GM18951 (cell line): ENCODE measurements around the gene RXFP1.

Experiments used
- POLR2A ChIP-seq: IDR thresholded peaks from 4 replicates; pipeline ENCODE4 v1.6.1; 2011; ENCODE audit warnings: mild to moderate bottlenecking; ENCODE audit not compliant: insufficient read length, insufficient read depth; ENCODE audit errors: extremely low read depth
- in situ Hi-C: fragments of 300-500 bp; cut with MboI; formaldehyde crosslinking; loops from one replicate; pipeline ENCODE4 v1.12.0; 2022; ENCODE audit warnings: low sequenced_read_pairs, mixed read lengths, inconsistent platforms; ENCODE audit not compliant: unreplicated experiment

The RXFP1 gene

GRCh38 chr4:158571736-158572135, 50.1 kb downstream of the RXFP1 start:
- in situ Hi-C loops = no loop called here
- TF ChIP-seq POLR2A = no peak

- TF ChIP-seq POLR2A = no peak
- in situ Hi-C loops = no loop called here
These were observed 50.9 kb downstream of the RXFP1 start for GRCh38 chr4:158572608-158573007.

- in situ Hi-C loops = no loop called here
- no peak for TF ChIP-seq POLR2A
These were observed 56.8 kb downstream of the RXFP1 start for GRCh38 chr4:158578476-158578875.

DNA sequence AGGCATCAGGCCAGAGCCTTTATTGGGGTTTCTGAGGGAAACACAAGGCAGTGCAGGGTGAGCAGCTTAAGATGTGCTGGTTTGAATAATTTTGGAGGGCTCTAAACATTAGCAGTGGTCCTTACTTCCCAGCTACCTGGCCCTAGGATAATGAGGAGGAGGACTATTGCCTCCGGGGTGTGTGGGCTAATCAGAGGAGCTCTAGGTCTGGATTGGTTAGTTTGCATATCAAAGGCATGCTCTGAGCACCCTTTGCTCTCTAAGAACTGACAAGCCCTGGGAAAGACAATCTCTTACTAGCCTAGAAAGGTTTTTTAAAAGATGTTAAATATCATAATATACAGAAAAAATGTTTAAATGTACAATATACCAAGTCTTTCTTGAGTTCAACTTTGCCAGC, 58.4 kb downstream of the RXFP1 start:
- no peak for TF ChIP-seq POLR2A
- in situ Hi-C loops = no loop called here

DNA sequence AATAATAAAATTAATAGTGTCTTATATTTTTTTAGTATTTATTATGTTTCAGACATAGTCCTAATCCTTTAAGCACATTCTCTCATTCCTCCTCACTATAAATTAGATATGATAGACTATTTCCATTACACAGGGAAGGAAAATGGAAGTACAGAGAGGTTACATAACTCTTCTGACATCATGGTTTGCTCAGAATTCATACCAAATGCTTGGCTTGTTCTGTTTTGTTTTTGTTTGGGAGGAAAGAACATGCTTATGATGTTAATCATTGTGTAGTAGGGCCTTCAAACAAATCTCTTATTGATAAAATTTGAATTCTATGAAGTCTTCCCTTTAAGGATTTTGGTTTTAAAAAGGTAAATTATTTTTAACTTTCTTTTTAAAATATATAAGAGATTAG, 59.5 kb downstream of the RXFP1 start:
- in situ Hi-C loops = no loop called here
- TF ChIP-seq POLR2A = no peak

GRCh38 chr4:158586881-158587280, 65.2 kb downstream of the RXFP1 start:
- TF ChIP-seq POLR2A = no peak
- in situ Hi-C loops = no loop called here

GRCh38 chr4:158588285-158588684, 66.6 kb downstream of the RXFP1 start:
- in situ Hi-C loops = no loop called here
- TF ChIP-seq POLR2A = no peak

GRCh38 chr4:158588777-158589176, 67.1 kb downstream of the RXFP1 start:
- no peak for TF ChIP-seq POLR2A
- in situ Hi-C loops = no loop called here

- in situ Hi-C loops = no loop called here
- TF ChIP-seq POLR2A = no peak
These were observed 68.6 kb downstream of the RXFP1 start for GRCh38 chr4:158590306-158590705.

GRCh38 chr4:158590824-158591223, 69.1 kb downstream of the RXFP1 start:
- TF ChIP-seq POLR2A = no peak
- in situ Hi-C loops = no loop called here

DNA sequence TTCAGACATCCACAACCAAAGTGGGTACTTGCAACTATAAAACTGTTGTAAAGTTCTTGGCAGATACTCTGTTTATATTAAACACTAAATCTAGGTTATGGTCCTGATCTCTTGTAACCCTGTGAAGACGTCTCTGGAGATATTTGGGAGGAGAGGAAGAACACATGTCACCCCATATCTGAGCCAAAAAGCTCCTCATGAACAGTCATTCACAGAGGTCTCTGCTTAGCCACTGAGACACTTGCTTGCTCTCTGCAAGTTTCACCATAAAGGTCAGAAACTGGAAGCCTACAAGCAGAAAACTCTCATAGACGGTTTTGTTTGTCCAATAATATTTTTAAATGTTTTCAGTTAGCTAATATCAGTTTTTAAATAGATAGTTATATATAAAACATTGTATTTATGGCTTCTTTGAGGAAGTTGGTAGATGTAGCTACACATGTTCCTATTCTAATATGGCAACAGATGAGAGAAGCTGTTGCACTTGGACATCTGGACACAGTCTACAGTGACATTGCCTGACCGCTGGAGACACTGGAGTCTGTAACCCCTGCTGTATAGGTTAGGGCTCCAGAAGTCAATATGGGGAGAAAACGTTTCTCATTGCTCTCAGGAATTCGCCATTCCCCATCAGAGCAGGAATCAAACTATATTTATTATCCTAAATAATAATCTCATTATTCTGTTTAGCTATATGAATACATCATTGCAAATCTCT, 76.4 kb downstream of the RXFP1 start:
- in situ Hi-C loops = no loop called here
- no peak for TF ChIP-seq POLR2A

DNA sequence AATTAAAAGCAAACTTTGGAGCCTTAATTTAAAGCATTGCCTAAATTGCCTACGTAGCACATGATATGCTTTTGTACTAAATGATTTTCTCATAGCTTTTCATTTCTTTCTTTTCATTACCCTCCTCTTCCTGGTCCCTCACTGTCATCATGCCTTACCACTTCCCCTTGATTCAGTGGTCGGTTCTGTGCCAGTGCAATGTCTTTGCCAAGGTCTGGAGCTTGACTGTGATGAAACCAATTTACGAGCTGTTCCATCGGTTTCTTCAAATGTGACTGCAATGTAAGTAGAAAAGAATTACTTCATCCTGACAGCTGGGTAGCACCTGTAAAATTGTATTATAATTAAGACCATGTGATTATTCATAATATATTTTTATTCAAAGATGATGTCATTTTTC, 77.5 kb downstream of the RXFP1 start:
- no peak for TF ChIP-seq POLR2A
- in situ Hi-C loops = no loop called here

DNA sequence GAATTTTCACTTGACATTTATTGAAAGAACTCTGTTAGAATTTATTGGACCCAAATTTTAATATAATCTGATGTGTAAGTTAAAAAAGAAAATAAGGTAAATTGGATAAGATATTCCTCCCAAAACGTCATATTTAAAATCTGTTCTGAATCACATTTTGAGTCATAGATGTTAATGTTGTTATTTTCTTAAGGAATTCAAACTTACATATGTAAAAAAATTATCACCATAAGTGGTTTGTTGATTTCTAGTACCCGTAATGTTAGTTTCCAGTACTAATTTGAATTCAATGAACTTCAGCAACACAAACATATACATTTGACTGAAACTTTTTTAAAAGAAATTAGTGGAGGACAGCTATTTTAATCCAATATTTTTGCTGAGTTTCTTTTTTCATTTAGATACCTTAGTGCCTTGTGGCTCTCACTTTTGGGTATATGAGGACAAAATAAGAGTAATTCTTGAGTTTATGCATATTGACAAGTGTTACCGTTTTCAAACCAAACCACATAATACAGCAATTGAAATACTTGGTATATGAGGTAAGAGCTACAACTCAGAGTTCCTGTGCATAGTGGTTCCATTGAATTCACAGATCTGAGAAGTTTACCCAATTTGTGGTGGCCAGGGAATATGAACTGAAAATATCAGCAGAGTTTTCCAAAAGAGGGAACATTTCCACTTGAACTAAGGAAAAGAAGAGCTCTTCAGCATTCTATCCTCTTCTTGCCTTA, 78.2 kb downstream of the RXFP1 start:
- TF ChIP-seq POLR2A = no peak
- in situ Hi-C loops = no loop called here

GRCh38 chr4:158604369-158604768, 82.7 kb downstream of the RXFP1 start:
- no peak for TF ChIP-seq POLR2A
- in situ Hi-C loops = no loop called here
